ENCODE results near the gene FIBP. TPM values are rescaled to one million over a fixed set of nuclear protein-coding genes. Genes with fewer than 3 reads are reported as not detected.

FIBP gene
- total RNA-seq, 1 experiment from 2014 or later, result 89.6 TPM

- peak; percentile 89 for DNase-seq (ENCODE audit: extremely low read depth, low read depth)
Measured at GRCh38 chr11:65860278-65861164, 27.8 kb downstream of the FIBP start, which contains the start of gene MUS81. MUS81 (plus strand) TSS chr11:65860433; CDS start chr11:65860754, 321 bp downstream.

GRCh38 chr11:65859812-65860277 is 28.4 kb downstream of the FIBP start:
- DNase-seq (ENCODE audit: extremely low read depth, low read depth), result no peak

GRCh38 chr11:65859095-65859811 is 29.0 kb downstream of the FIBP start:
- DNase-seq (ENCODE audit: extremely low read depth, low read depth), result peak; percentile 88

- no peak for DNase-seq (ENCODE audit: extremely low read depth, low read depth)
Measured at GRCh38 chr11:65858681-65859087, 29.6 kb downstream of the FIBP start.

GRCh38 chr11:65857853-65858680 is 30.2 kb downstream of the FIBP start, which contains the start of gene CFL1:
CFL1 (minus strand) TSS chr11:65858180; CDS start chr11:65858099, 81 bp downstream.
- peak; percentile 93 for DNase-seq (ENCODE audit: extremely low read depth, low read depth)

GRCh38 chr11:65857500-65857852 is 30.8 kb downstream of the FIBP start:
- no peak for DNase-seq (ENCODE audit: extremely low read depth, low read depth)

- DNase-seq (ENCODE audit: extremely low read depth, low read depth), result no peak
Measured at GRCh38 chr11:65856689-65857499, 31.4 kb downstream of the FIBP start.

- no peak for DNase-seq (ENCODE audit: extremely low read depth, low read depth)
Measured at GRCh38 chr11:65855927-65856363, 32.3 kb downstream of the FIBP start.

GRCh38 chr11:65854852-65855837 is 33.1 kb downstream of the FIBP start:
- DNase-seq (ENCODE audit: extremely low read depth, low read depth), result no peak

GRCh38 chr11:65854161-65854592 is 34.1 kb downstream of the FIBP start:
- no peak for DNase-seq (ENCODE audit: extremely low read depth, low read depth)

GRCh38 chr11:65853246-65853979 is 34.9 kb downstream of the FIBP start:
- no peak for DNase-seq (ENCODE audit: extremely low read depth, low read depth)

GRCh38 chr11:65852508-65853245 is 35.6 kb downstream of the FIBP start:
- no peak for DNase-seq (ENCODE audit: extremely low read depth, low read depth)

- no peak for DNase-seq (ENCODE audit: extremely low read depth, low read depth)
Measured at GRCh38 chr11:65851811-65852507, 36.3 kb downstream of the FIBP start.

GRCh38 chr11:65851083-65851579 is 37.1 kb downstream of the FIBP start:
- DNase-seq (ENCODE audit: extremely low read depth, low read depth), result no peak

- DNase-seq (ENCODE audit: extremely low read depth, low read depth), result no peak
Measured at GRCh38 chr11:65850217-65851082, 37.8 kb downstream of the FIBP start.
